ENCODE data around the gene ZNF519. TPM values are rescaled to one million over a fixed set of nuclear protein-coding genes. Genes with fewer than 3 reads are reported as not detected.
"Not testable (repeated sequence)": the region's sequence is repeated elsewhere in the genome, so short reads cannot be mapped to it uniquely, and the experiment has no call there.

The ZNF519 gene
- total and polyA plus RNA-seq, 2 donors (not counting 1 experiment from before 2014, with no cell fraction given), result 2.0 to 2.8 TPM

- H3K36me3 ChIP-seq (ENCODE audit: control insufficient read depth, insufficient read depth, low read length), result no peaks in the 10 kb centered on the region
- H3K9ac ChIP-seq (ENCODE audit: insufficient read depth, low read length), result no peak overlapping the region
- no peak for DNase-seq (ENCODE audit: low read depth in 2 of 2)
- H4K20me1 ChIP-seq (ENCODE audit: control insufficient read depth, extremely low read depth, insufficient read depth, low read length), result no peaks in the 10 kb centered on the region
- H3K9me3 ChIP-seq (ENCODE audit: control insufficient read depth, insufficient read depth, low read depth, low read length), result no peaks in the 10 kb centered on the region
- H3K27ac ChIP-seq (ENCODE audit: insufficient read depth, low read length), result no peak overlapping the region
- TF ChIP-seq CTCF (conservative IDR thresholded peaks at IDR 0.05 in 1 of 2, IDR thresholded peaks at IDR 0.05 in 1 of 2; ENCODE audit: low read depth in 1 of 2, low read length in 2 of 2) (no peak), EZH2 (IDR thresholded peaks at IDR 0.05; ENCODE audit: low read length, missing control alignments) (no peak)
- H3K79me2 ChIP-seq (ENCODE audit: control insufficient read depth, insufficient read depth, low read length), result no peaks in the 10 kb centered on the region
- H3K4me1 ChIP-seq (ENCODE audit: control insufficient read depth, extremely low read depth, insufficient read depth, low read length), result no peaks in the 10 kb centered on the region
- no peak overlapping the region for H2AFZ ChIP-seq (ENCODE audit: low read length)
- no peak overlapping the region for H3K4me3 ChIP-seq (replicated peaks in 1 of 4; ENCODE audit: control extremely low read depth in 1 of 4, insufficient read depth in 1 of 4, low read depth in 3 of 4, low read length in 4 of 4)
- no peaks in the 10 kb centered on the region for H3K27me3 ChIP-seq (ENCODE audit: control insufficient read depth, insufficient read depth, low read length)
- H3K4me2 ChIP-seq (ENCODE audit: extremely low read depth, insufficient read depth, low read length), result no peak overlapping the region
Measured at GRCh38 chr18:14144628-14144895, 12.3 kb upstream of the ZNF519 start.

GRCh38 chr18:14143871-14144627, 11.8 kb upstream of the ZNF519 start:
- H3K9ac ChIP-seq (ENCODE audit: insufficient read depth, low read length); DNase-seq (ENCODE audit: low read depth in 2 of 2); H3K9me3 ChIP-seq (ENCODE audit: control insufficient read depth, insufficient read depth, low read depth, low read length); H3K27ac ChIP-seq (ENCODE audit: insufficient read depth, low read length); H3K27me3 ChIP-seq (ENCODE audit: control insufficient read depth, insufficient read depth, low read length); H3K4me3 ChIP-seq (replicated peaks in 1 of 4; ENCODE audit: control extremely low read depth in 1 of 4, insufficient read depth in 1 of 4, low read depth in 3 of 4, low read length in 4 of 4); H3K4me2 ChIP-seq (ENCODE audit: extremely low read depth, insufficient read depth, low read length); H3K79me2 ChIP-seq (ENCODE audit: control insufficient read depth, insufficient read depth, low read length); H4K20me1 ChIP-seq (ENCODE audit: control insufficient read depth, extremely low read depth, insufficient read depth, low read length); H2AFZ ChIP-seq (ENCODE audit: low read length); H3K4me1 ChIP-seq (ENCODE audit: control insufficient read depth, extremely low read depth, insufficient read depth, low read length); H3K36me3 ChIP-seq (ENCODE audit: control insufficient read depth, insufficient read depth, low read length): not testable (repeated sequence)

DNA sequence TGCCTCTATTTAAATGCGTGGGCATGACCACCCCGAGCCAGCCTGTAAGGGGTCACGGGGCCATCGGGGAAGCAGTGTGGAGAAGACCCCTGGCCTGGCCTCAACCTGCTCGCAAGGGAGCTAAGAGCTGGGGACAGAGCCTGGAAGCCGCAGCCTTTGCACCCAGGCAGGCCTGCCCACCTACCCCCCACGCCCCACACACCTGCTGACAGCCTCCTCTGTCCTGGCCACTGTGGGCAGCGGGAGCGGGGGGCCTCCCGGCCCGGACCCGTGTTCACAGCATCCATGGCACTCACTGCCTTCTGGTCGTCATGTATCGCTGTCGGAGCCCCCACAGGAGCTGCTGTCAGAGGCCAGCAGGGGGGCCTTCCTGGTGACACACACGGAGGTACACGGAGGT, 11.2 kb upstream of the ZNF519 start:
- not testable (repeated sequence) for H3K4me3 ChIP-seq (replicated peaks in 1 of 4; ENCODE audit: control extremely low read depth in 1 of 4, insufficient read depth in 1 of 4, low read depth in 3 of 4, low read length in 4 of 4); DNase-seq (ENCODE audit: low read depth in 2 of 2); H3K9me3 ChIP-seq (ENCODE audit: control insufficient read depth, insufficient read depth, low read depth, low read length); H3K36me3 ChIP-seq (ENCODE audit: control insufficient read depth, insufficient read depth, low read length); H3K79me2 ChIP-seq (ENCODE audit: control insufficient read depth, insufficient read depth, low read length); H2AFZ ChIP-seq (ENCODE audit: low read length); H3K27me3 ChIP-seq (ENCODE audit: control insufficient read depth, insufficient read depth, low read length); H4K20me1 ChIP-seq (ENCODE audit: control insufficient read depth, extremely low read depth, insufficient read depth, low read length); H3K4me1 ChIP-seq (ENCODE audit: control insufficient read depth, extremely low read depth, insufficient read depth, low read length); H3K4me2 ChIP-seq (ENCODE audit: extremely low read depth, insufficient read depth, low read length); H3K27ac ChIP-seq (ENCODE audit: insufficient read depth, low read length); H3K9ac ChIP-seq (ENCODE audit: insufficient read depth, low read length)

DNA sequence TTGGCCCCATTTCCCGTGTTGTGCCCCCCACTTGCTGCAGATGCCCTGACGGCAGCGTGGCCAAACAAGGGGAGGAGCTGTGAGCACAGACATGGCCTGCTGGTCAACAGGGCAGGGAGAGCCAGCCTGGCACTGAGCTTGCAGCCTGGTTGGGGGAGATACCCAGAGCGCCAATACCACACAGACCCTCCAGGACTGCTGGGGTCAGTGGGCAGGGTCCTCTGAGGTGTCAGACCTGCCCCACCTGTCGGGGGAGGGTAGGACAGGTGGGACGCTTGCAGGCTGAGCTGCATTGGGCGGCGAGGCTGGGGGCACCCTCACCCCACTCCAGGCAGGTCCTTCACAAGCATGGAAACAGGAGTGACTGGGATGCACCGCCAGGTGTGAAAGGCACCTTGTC, 9.9 kb upstream of the ZNF519 start:
- H4K20me1 ChIP-seq (ENCODE audit: control insufficient read depth, extremely low read depth, insufficient read depth, low read length); H3K27ac ChIP-seq (ENCODE audit: insufficient read depth, low read length): not testable (repeated sequence)

GRCh38 chr18:14139583-14139982, 7.3 kb upstream of the ZNF519 start:
- not testable (repeated sequence) for H3K4me2 ChIP-seq (ENCODE audit: extremely low read depth, insufficient read depth, low read length); H4K20me1 ChIP-seq (ENCODE audit: control insufficient read depth, extremely low read depth, insufficient read depth, low read length); H3K79me2 ChIP-seq (ENCODE audit: control insufficient read depth, insufficient read depth, low read length); H3K4me3 ChIP-seq (replicated peaks in 1 of 4; ENCODE audit: control extremely low read depth in 1 of 4, insufficient read depth in 1 of 4, low read depth in 3 of 4, low read length in 4 of 4); H3K9me3 ChIP-seq (ENCODE audit: control insufficient read depth, insufficient read depth, low read depth, low read length); H3K27ac ChIP-seq (ENCODE audit: insufficient read depth, low read length); H2AFZ ChIP-seq (ENCODE audit: low read length); H3K36me3 ChIP-seq (ENCODE audit: control insufficient read depth, insufficient read depth, low read length); DNase-seq (ENCODE audit: low read depth in 2 of 2); H3K27me3 ChIP-seq (ENCODE audit: control insufficient read depth, insufficient read depth, low read length); H3K9ac ChIP-seq (ENCODE audit: insufficient read depth, low read length); H3K4me1 ChIP-seq (ENCODE audit: control insufficient read depth, extremely low read depth, insufficient read depth, low read length)

More for the DNA sequence above, 9.9 kb upstream of the ZNF519 start:
- not testable (repeated sequence) for H3K9me3 ChIP-seq (ENCODE audit: control insufficient read depth, insufficient read depth, low read depth, low read length); H3K27me3 ChIP-seq (ENCODE audit: control insufficient read depth, insufficient read depth, low read length); H3K79me2 ChIP-seq (ENCODE audit: control insufficient read depth, insufficient read depth, low read length); H3K4me2 ChIP-seq (ENCODE audit: extremely low read depth, insufficient read depth, low read length); H3K4me3 ChIP-seq (replicated peaks in 1 of 4; ENCODE audit: control extremely low read depth in 1 of 4, insufficient read depth in 1 of 4, low read depth in 3 of 4, low read length in 4 of 4); DNase-seq (ENCODE audit: low read depth in 2 of 2); H3K9ac ChIP-seq (ENCODE audit: insufficient read depth, low read length); H2AFZ ChIP-seq (ENCODE audit: low read length); H3K4me1 ChIP-seq (ENCODE audit: control insufficient read depth, extremely low read depth, insufficient read depth, low read length); H3K36me3 ChIP-seq (ENCODE audit: control insufficient read depth, insufficient read depth, low read length)

- not testable (repeated sequence) for H3K27ac ChIP-seq (ENCODE audit: insufficient read depth, low read length); H3K4me1 ChIP-seq (ENCODE audit: control insufficient read depth, extremely low read depth, insufficient read depth, low read length); H3K4me2 ChIP-seq (ENCODE audit: extremely low read depth, insufficient read depth, low read length); DNase-seq (ENCODE audit: low read depth in 2 of 2); H3K9ac ChIP-seq (ENCODE audit: insufficient read depth, low read length); H3K79me2 ChIP-seq (ENCODE audit: control insufficient read depth, insufficient read depth, low read length); H3K36me3 ChIP-seq (ENCODE audit: control insufficient read depth, insufficient read depth, low read length); H3K27me3 ChIP-seq (ENCODE audit: control insufficient read depth, insufficient read depth, low read length); H4K20me1 ChIP-seq (ENCODE audit: control insufficient read depth, extremely low read depth, insufficient read depth, low read length); H3K4me3 ChIP-seq (replicated peaks in 1 of 4; ENCODE audit: control extremely low read depth in 1 of 4, insufficient read depth in 1 of 4, low read depth in 3 of 4, low read length in 4 of 4); H2AFZ ChIP-seq (ENCODE audit: low read length); H3K9me3 ChIP-seq (ENCODE audit: control insufficient read depth, insufficient read depth, low read depth, low read length)
Measured at GRCh38 chr18:14137971-14138370, 5.7 kb upstream of the ZNF519 start.
